ENCODE results near the gene TMOD1.

DNA sequence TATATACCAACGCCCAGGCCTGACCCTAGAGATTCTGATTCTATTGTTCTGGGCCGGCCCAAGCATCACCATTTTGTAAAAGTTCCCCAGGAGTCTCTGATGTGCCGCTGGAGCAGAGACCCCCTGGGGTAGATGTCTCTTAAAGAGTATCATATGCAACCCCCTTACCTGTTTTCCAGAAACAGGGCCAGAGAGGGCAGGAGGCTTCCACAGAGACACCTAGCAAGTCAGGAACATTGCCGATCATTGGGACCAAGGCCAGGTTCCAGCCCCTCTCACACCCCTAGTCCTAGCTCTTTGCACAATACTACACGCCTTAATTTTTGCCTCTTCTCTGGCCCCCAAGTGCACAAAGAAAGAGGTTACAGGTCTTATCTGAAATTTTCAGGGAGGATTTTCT, 63.8 kb downstream of the TMOD1 start:
- TF ChIP-seq, protein P1, sequence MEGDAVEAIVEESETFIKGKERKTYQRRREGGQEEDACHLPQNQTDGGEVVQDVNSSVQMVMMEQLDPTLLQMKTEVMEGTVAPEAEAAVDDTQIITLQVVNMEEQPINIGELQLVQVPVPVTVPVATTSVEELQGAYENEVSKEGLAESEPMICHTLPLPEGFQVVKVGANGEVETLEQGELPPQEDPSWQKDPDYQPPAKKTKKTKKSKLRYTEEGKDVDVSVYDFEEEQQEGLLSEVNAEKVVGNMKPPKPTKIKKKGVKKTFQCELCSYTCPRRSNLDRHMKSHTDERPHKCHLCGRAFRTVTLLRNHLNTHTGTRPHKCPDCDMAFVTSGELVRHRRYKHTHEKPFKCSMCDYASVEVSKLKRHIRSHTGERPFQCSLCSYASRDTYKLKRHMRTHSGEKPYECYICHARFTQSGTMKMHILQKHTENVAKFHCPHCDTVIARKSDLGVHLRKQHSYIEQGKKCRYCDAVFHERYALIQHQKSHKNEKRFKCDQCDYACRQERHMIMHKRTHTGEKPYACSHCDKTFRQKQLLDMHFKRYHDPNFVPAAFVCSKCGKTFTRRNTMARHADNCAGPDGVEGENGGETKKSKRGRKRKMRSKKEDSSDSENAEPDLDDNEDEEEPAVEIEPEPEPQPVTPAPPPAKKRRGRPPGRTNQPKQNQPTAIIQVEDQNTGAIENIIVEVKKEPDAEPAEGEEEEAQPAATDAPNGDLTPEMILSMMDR (conservative IDR thresholded peaks at IDR 0.05; ENCODE audit: low read depth in 2 of 2) = no peak
- TF ChIP-seq EZH2phosphoT487 (IDR thresholded peaks at IDR 0.05; ENCODE audit: unreplicated experiment) = no peak
- no peak for TF ChIP-seq EZH2 (IDR thresholded peaks at IDR 0.05; ENCODE audit: low read depth, unreplicated experiment)
- TF ChIP-seq JUNB (IDR thresholded peaks at IDR 0.05; ENCODE audit: unreplicated experiment) = no peak
- no peak for TF ChIP-seq POLR2AphosphoS5 (IDR thresholded peaks at IDR 0.05; ENCODE audit: low read depth)
- no peak for TF ChIP-seq ZNF331 (CRISPR knock-in tag; IDR thresholded peaks at IDR 0.05; ENCODE audit: low read depth)

Measured in GM23338 (cell line).